T-helper 17 cell (primary cell): ENCODE results near the gene TMCC2. TPM values are rescaled to one million over a fixed set of nuclear protein-coding genes. Genes with fewer than 3 reads are reported as not detected.

ENCODE experiments used
- ATAC-seq: fragments of 150-1000 bp; cut with Tn5 transposase; 2 replicates; pipeline ENCODE4 v1.10.0; 2021; ENCODE audit warnings: mild to moderate bottlenecking, moderate library complexity
- DNase-seq, 3 donors: peaks; one replicate each; pipeline versions ENCODE4 v3.0.0 to v3.0.0-alpha.2; 2020 to 2021
- H3K9me3 ChIP-seq: one replicate; pipeline ENCODE4 v1.7.0; 2013; ENCODE audit warnings: low read length, mild to moderate bottlenecking; ENCODE audit not compliant: control insufficient read depth, poor library complexity, severe bottlenecking
- H3K27ac Mint-ChIP-seq: one replicate; pipeline ENCODE4 v1.8.0; 2022; ENCODE audit warnings: mild to moderate bottlenecking, moderate library complexity, mixed read lengths
- H3K27me3 Mint-ChIP-seq: one replicate; pipeline ENCODE4 v1.8.0; 2022; ENCODE audit warnings: mixed read lengths
- H3K36me3 Mint-ChIP-seq: one replicate; pipeline ENCODE4 v1.8.0; 2022; ENCODE audit warnings: low read depth, mixed read lengths
- H3K4me1 Mint-ChIP-seq: one replicate; pipeline ENCODE4 v1.8.0; 2022; ENCODE audit warnings: mild to moderate bottlenecking, mixed read lengths
- H3K4me3 Mint-ChIP-seq: one replicate; pipeline ENCODE4 v1.8.0; 2022; ENCODE audit warnings: mild to moderate bottlenecking, moderate library complexity, mixed read lengths
- total RNA-seq, 4 donors: library from RNA in 2 of 4; stranded (reverse) in 2 of 4; gene quantifications; one replicate each; pipeline ENCODE4 v1.2.3 and lab custom pipeline; 2022 to 2026

Gene TMCC2
- total RNA-seq, 2 donors from 2014 or later: 0.65 to 10.2 TPM

- H3K4me3 Mint-ChIP-seq: peak overlapping the region; percentile 98
- H3K27me3 Mint-ChIP-seq: no peaks in the 10 kb centered on the region
- H3K27ac Mint-ChIP-seq: peak overlapping the region; percentile 95
- no peaks in the 10 kb centered on the region for H3K9me3 ChIP-seq
- DNase-seq (no peak), ATAC-seq (no peak)
- H3K36me3 Mint-ChIP-seq: peaks cover 7% of the 10 kb centered on the region
- H3K4me1 Mint-ChIP-seq: peaks cover 54% of the 10 kb centered on the region
These were observed 90.7 kb downstream of the TMCC2 start for GRCh38 chr1:205318231-205318991.

- peaks cover 48% of the 10 kb centered on the region for H3K4me1 Mint-ChIP-seq
- peak; percentile 24 for ATAC-seq
- H3K4me3 Mint-ChIP-seq: peak overlapping the region; percentile 98
- H3K9me3 ChIP-seq: no peaks in the 10 kb centered on the region
- peaks cover 7% of the 10 kb centered on the region for H3K36me3 Mint-ChIP-seq
- H3K27me3 Mint-ChIP-seq: no peaks in the 10 kb centered on the region
- no peak for DNase-seq
- peak overlapping the region; percentile 95 for H3K27ac Mint-ChIP-seq
These were observed 91.6 kb downstream of the TMCC2 start for GRCh38 chr1:205319081-205320018.

- Mint-ChIP-seq H3K27ac (peak within 1 kb of the TSS; percentile 95), H3K4me1 (peaks cover 53% of the 10 kb centered on the region), H3K4me3 (peak within 1 kb of the TSS; percentile 98), H3K27me3 (peaks cover 6% of the 10 kb centered on the region), H3K36me3 (peaks cover 7% of the 10 kb centered on the region)
- DNase-seq: peak; percentile 79 to 86 (median 84)
- no peaks in the 10 kb centered on the region for H3K9me3 ChIP-seq
- peak; percentile 92 for ATAC-seq
These were observed 93.6 kb downstream of the TMCC2 start, which contains the start of gene NUAK2 for GRCh38 chr1:205321162-205321958. Gene NUAK2 (minus strand): TSS chr1:205321745. CDS start chr1:205321628, 117 bp downstream.

DNA sequence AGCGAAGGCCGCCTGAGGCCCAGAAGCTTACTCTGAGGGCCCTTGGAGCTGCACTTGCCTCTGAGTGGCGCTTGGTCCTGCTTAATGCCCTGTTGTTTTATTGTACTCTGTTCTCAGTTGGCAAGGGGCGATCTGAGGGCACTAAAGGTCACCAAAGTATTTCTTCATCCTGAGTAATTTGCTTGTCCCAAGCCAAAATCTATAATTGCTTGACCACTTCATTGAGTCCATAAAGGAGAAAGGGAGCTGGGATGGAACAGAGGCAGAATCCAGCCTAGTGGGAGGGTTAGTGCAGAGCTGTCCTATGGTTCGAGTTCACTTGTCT, 94.2 kb downstream of the TMCC2 start:
- Mint-ChIP-seq H3K4me1 (peaks cover 48% of the 10 kb centered on the region), H3K36me3 (peaks cover 7% of the 10 kb centered on the region), H3K27me3 (peaks cover 11% of the 10 kb centered on the region), H3K4me3 (peak overlapping the region; percentile 98), H3K27ac (peak overlapping the region; percentile 95)
- H3K9me3 ChIP-seq: no peaks in the 10 kb centered on the region
- no peak for ATAC-seq
- no peak for DNase-seq

Other genes with a start within 250 kb of the TMCC2 start
- gene CNTN2, start 184.7 kb upstream of the TMCC2 start, total RNA-seq: not detected
- gene TMEM81, start 143.5 kb upstream of the TMCC2 start, total RNA-seq: 1 to 10 TPM; 1.7 to 2.2 TPM
- gene RBBP5, start 106.0 kb upstream of the TMCC2 start, total RNA-seq: 10 to 100 TPM; 13.3 to 15.3 TPM
- gene DSTYK, start 16.2 kb upstream of the TMCC2 start, total RNA-seq: 10 to 100 TPM; 10.5 to 13.5 TPM
- gene NUAK2, start 93.8 kb downstream of the TMCC2 start, total RNA-seq: 1 to 10 TPM; 5.1 to 8.6 TPM
- gene KLHDC8A, start 129.0 kb downstream of the TMCC2 start, total RNA-seq: not detected
- not detected for gene LEMD1, start 194.1 kb downstream of the TMCC2 start, total RNA-seq
- under 1 TPM; 0.10 TPM for gene BLACAT1, start 228.1 kb downstream of the TMCC2 start, total RNA-seq